Measurements from ENCODE around the gene CCDC86.

CCDC86 gene

GRCh38 chr11:60840470-60841430, 1.2 kb upstream of the CCDC86 start:
- peak overlapping the region; percentile 20; the same call in 1 of the 2 replicates for H3K4me3 ChIP-seq (ENCODE audit: low read length)
- 0 out of 2 replicates have a peak, but pooled peaks have one; percentile 1 for TF ChIP-seq CTCF (conservative IDR thresholded peaks at IDR 0.05; ENCODE audit: low read length)
- peak; percentile 97 for DNase-seq (ENCODE audit: low read depth)

- TF ChIP-seq CTCF (conservative IDR thresholded peaks at IDR 0.05; ENCODE audit: low read length) = no peak
- peak overlapping the region; percentile 94 for H3K4me3 ChIP-seq (ENCODE audit: low read length)
- peak; percentile 7 for DNase-seq (ENCODE audit: low read depth)
Observed at GRCh38 chr11:60842668-60843600, 1.0 kb downstream of the CCDC86 start.

- DNase-seq (ENCODE audit: low read depth) = peak; percentile 8
- TF ChIP-seq CTCF (conservative IDR thresholded peaks at IDR 0.05; ENCODE audit: low read length) = no peak
- peak overlapping the region; percentile 94 for H3K4me3 ChIP-seq (ENCODE audit: low read length)
Observed at GRCh38 chr11:60844045-60844869, 2.3 kb downstream of the CCDC86 start.

GRCh38 chr11:60844870-60845221, 2.9 kb downstream of the CCDC86 start:
- no peak overlapping the region for H3K4me3 ChIP-seq (ENCODE audit: low read length)
- DNase-seq (ENCODE audit: low read depth) = no peak
- no peak for TF ChIP-seq CTCF (conservative IDR thresholded peaks at IDR 0.05; ENCODE audit: low read length)

- no peak for DNase-seq (ENCODE audit: low read depth)
- H3K4me3 ChIP-seq (ENCODE audit: low read length) = no peak overlapping the region
- TF ChIP-seq CTCF (conservative IDR thresholded peaks at IDR 0.05; ENCODE audit: low read length) = no peak
Observed at GRCh38 chr11:60845338-60845737, 3.4 kb downstream of the CCDC86 start.

- no peak for TF ChIP-seq CTCF (conservative IDR thresholded peaks at IDR 0.05; ENCODE audit: low read length)
- DNase-seq (ENCODE audit: low read depth) = no peak
- H3K4me3 ChIP-seq (ENCODE audit: low read length) = no peak overlapping the region
Observed at GRCh38 chr11:60847281-60847680, 5.4 kb downstream of the CCDC86 start.
